Right ventricle myocardium superior (tissue), 1 donor: ENCODE data around the gene DSCAML1. TPM values are rescaled to one million over a fixed set of nuclear protein-coding genes. Genes with fewer than 3 reads are reported as not detected.
"Not testable (repeated sequence)": the region's sequence is repeated elsewhere in the genome, so short reads cannot be mapped to it uniquely, and the experiment has no call there.

Source experiments
- ATAC-seq: fragments of 200-7000 bp; cut with Tn5 transposase; one replicate; pipeline ENCODE4 v1.9.1; 2020; ENCODE audit warnings: mild to moderate bottlenecking; ENCODE audit not compliant: poor library complexity
- DNase-seq: peaks from one replicate; pipeline ENCODE4 v3.0.0-alpha.2; 2020
- intact Hi-C: fragments of 100-400 bp; cut with DNase I; formaldehyde crosslinking; loops from one replicate; pipeline ENCODE4 v1.11.2; 2022
- total RNA-seq: library from RNA; stranded (reverse); fragmentation: NEBNext Ultra II Directional; extraction: Animal tissue kit (Norgen Biotek cat#: 25700); gene quantifications from one replicate; pipeline ENCODE4 v1.2.1, GENCODE V29; 2021
- donor health status: DM: no; HTN: yes; CAD: no; lungs with severe emphysema.

DSCAML1 gene
- total RNA-seq, 1 donor from 2014 or later, result 0.83 TPM

- intact Hi-C loops, result no loop called here
- DNase-seq, result no peak
- ATAC-seq, result no peak
Observed at GRCh38 chr11:117774553-117774952, 22.5 kb downstream of the DSCAML1 start.

GRCh38 chr11:117772360-117772759 lies 24.7 kb downstream of the DSCAML1 start:
- no peak for DNase-seq
- no peak for ATAC-seq

GRCh38 chr11:117771841-117772240 lies 25.2 kb downstream of the DSCAML1 start:
- ATAC-seq (no peak), DNase-seq (no peak)
- intact Hi-C loops, result no loop called here

More at GRCh38 chr11:117772360-117772759, 24.7 kb downstream of the DSCAML1 start:
- intact Hi-C loops, result no loop called here

GRCh38 chr11:117771197-117771596 lies 25.8 kb downstream of the DSCAML1 start:
- no peak for ATAC-seq
- intact Hi-C loops, result no loop called here

GRCh38 chr11:117770061-117770460 lies 27.0 kb downstream of the DSCAML1 start:
- no peak for ATAC-seq
- DNase-seq, result no peak
- intact Hi-C loops, result no loop called here

More at GRCh38 chr11:117771197-117771596, 25.8 kb downstream of the DSCAML1 start:
- DNase-seq, result no peak

- ATAC-seq (no peak), DNase-seq (no peak)
- intact Hi-C loops, result no loop called here
Observed at GRCh38 chr11:117769533-117769932, 27.5 kb downstream of the DSCAML1 start.

GRCh38 chr11:117768506-117768905 lies 28.5 kb downstream of the DSCAML1 start:
- intact Hi-C loops, result no loop called here
- DNase-seq (no peak), ATAC-seq (no peak)

GRCh38 chr11:117767071-117767470 lies 29.9 kb downstream of the DSCAML1 start:
- intact Hi-C loops, result no loop called here
- ATAC-seq (no peak), DNase-seq (no peak)

GRCh38 chr11:117766576-117766975 lies 30.4 kb downstream of the DSCAML1 start:
- intact Hi-C loops, result no loop called here
- DNase-seq (no peak), ATAC-seq (no peak)

- intact Hi-C loops, result no loop called here
- ATAC-seq (no peak), DNase-seq (no peak)
Observed at GRCh38 chr11:117766026-117766425, 31.0 kb downstream of the DSCAML1 start.

GRCh38 chr11:117765068-117765467 lies 31.9 kb downstream of the DSCAML1 start:
- no peak for DNase-seq
- intact Hi-C loops, result no loop called here
- ATAC-seq, result no peak

GRCh38 chr11:117763465-117763864 lies 33.6 kb downstream of the DSCAML1 start:
- DNase-seq, ATAC-seq, intact Hi-C loops: not testable (repeated sequence)

- DNase-seq, result no peak
- intact Hi-C loops, result no loop called here
- no peak for ATAC-seq
Observed at GRCh38 chr11:117761993-117762392, 35.0 kb downstream of the DSCAML1 start.

- DNase-seq (no peak), ATAC-seq (no peak)
- intact Hi-C loops, result no loop called here
Observed at GRCh38 chr11:117759305-117759704, 37.7 kb downstream of the DSCAML1 start.

- ATAC-seq, result no peak
- DNase-seq, result no peak
- intact Hi-C loops, result no loop called here
Observed at GRCh38 chr11:117754030-117754429, 43.0 kb downstream of the DSCAML1 start.

GRCh38 chr11:117752721-117753237 lies 44.2 kb downstream of the DSCAML1 start:
- intact Hi-C loops, result no loop called here
- ATAC-seq, result no peak
- DNase-seq, result no peak

GRCh38 chr11:117752071-117752470 lies 44.9 kb downstream of the DSCAML1 start:
- intact Hi-C loops, result no loop called here
- ATAC-seq (no peak), DNase-seq (no peak)

- intact Hi-C loops, result no loop called here
- ATAC-seq, result no peak
- DNase-seq, result no peak
Observed at GRCh38 chr11:117750916-117751662, 45.9 kb downstream of the DSCAML1 start.

- ATAC-seq (no peak), DNase-seq (no peak)
- intact Hi-C loops, result no loop called here
Observed at GRCh38 chr11:117750357-117750756, 46.7 kb downstream of the DSCAML1 start.

- ATAC-seq (no peak), DNase-seq (no peak)
- intact Hi-C loops, result no loop called here
Observed at GRCh38 chr11:117749541-117749910, 47.5 kb downstream of the DSCAML1 start.
